ENCODE data around the gene ZNF70. TPM values are rescaled to one million over a fixed set of nuclear protein-coding genes. Genes with fewer than 3 reads are reported as not detected.

Gene ZNF70
- total RNA-seq, 1 experiment from 2014 or later: 3.2 TPM

DNA sequence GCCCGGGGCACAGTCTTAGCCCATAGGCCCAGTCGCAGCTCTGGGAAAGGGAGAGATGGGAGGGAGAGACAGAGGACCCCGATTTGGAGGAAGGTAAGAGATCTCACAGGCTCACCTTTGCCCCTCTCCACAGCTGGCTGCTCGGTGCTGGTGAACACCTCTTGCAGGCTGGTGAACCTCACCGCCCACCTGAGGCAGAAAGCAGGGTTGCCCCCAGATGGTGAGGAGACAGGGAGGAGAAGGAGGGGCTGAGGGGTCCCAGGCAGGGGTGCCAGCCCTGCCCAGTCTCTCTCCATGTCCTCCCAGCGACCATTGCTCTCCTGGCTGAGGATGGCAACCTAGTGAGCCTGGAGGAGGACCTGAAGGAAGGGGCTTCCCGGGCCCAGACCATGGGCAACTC, 13.0 kb upstream of the ZNF70 start:
- H3K4me1 ChIP-seq (ENCODE audit: control insufficient read depth, insufficient read depth, low read length): 0 out of 2 replicates have a peak, but pooled peaks cover 7% of the 10 kb centered on the region
- no peak for DNase-seq (ENCODE audit: low read depth, low spot score)
- no peak for ATAC-seq
- H3K36me3 ChIP-seq (ENCODE audit: control insufficient read depth, insufficient read depth, low read length): no peaks in the 10 kb centered on the region; the same call in 1 of the 2 replicates
- no peak overlapping the region for H3K4me3 ChIP-seq (ENCODE audit: low read depth in 2 of 2, low read length in 2 of 2)
- H3K27ac ChIP-seq (ENCODE audit: low read length): no peak overlapping the region
- no TSS peak for BruUV-seq (replicated peaks)
- intact Hi-C loops (cut with micrococcal nuclease; ENCODE audit: unreplicated experiment): no loop called here
- ChIA-PET POLR2A (no interaction called here), CTCF (no interaction called here)
- H3K9me3 ChIP-seq (ENCODE audit: control insufficient read depth, insufficient read depth, low read depth, low read length): no peaks in the 10 kb centered on the region
- TF ChIP-seq POLR2AphosphoS5 (IDR thresholded peaks at IDR 0.05; ENCODE audit: low read depth, low read length) (no peak), SIN3A (IDR thresholded peaks at IDR 0.05; ENCODE audit: borderline replicate concordance, insufficient read depth, low read depth, low read length) (no peak), TCF7L2 (IDR thresholded peaks at IDR 0.05; ENCODE audit: low read depth, low read length) (no peak)
- TF ChIP-seq, protein P1, sequence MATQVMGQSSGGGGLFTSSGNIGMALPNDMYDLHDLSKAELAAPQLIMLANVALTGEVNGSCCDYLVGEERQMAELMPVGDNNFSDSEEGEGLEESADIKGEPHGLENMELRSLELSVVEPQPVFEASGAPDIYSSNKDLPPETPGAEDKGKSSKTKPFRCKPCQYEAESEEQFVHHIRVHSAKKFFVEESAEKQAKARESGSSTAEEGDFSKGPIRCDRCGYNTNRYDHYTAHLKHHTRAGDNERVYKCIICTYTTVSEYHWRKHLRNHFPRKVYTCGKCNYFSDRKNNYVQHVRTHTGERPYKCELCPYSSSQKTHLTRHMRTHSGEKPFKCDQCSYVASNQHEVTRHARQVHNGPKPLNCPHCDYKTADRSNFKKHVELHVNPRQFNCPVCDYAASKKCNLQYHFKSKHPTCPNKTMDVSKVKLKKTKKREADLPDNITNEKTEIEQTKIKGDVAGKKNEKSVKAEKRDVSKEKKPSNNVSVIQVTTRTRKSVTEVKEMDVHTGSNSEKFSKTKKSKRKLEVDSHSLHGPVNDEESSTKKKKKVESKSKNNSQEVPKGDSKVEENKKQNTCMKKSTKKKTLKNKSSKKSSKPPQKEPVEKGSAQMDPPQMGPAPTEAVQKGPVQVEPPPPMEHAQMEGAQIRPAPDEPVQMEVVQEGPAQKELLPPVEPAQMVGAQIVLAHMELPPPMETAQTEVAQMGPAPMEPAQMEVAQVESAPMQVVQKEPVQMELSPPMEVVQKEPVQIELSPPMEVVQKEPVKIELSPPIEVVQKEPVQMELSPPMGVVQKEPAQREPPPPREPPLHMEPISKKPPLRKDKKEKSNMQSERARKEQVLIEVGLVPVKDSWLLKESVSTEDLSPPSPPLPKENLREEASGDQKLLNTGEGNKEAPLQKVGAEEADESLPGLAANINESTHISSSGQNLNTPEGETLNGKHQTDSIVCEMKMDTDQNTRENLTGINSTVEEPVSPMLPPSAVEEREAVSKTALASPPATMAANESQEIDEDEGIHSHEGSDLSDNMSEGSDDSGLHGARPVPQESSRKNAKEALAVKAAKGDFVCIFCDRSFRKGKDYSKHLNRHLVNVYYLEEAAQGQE (IDR thresholded peaks at IDR 0.05; ENCODE audit: insufficient read depth in 1 of 2, low read depth in 2 of 2, low read length in 1 of 2): no peak
- TF ChIP-seq, protein P2, sequence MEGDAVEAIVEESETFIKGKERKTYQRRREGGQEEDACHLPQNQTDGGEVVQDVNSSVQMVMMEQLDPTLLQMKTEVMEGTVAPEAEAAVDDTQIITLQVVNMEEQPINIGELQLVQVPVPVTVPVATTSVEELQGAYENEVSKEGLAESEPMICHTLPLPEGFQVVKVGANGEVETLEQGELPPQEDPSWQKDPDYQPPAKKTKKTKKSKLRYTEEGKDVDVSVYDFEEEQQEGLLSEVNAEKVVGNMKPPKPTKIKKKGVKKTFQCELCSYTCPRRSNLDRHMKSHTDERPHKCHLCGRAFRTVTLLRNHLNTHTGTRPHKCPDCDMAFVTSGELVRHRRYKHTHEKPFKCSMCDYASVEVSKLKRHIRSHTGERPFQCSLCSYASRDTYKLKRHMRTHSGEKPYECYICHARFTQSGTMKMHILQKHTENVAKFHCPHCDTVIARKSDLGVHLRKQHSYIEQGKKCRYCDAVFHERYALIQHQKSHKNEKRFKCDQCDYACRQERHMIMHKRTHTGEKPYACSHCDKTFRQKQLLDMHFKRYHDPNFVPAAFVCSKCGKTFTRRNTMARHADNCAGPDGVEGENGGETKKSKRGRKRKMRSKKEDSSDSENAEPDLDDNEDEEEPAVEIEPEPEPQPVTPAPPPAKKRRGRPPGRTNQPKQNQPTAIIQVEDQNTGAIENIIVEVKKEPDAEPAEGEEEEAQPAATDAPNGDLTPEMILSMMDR (IDR thresholded peaks at IDR 0.05): no peak
- in situ Hi-C loops (cut with HindIII; ENCODE audit: low pct_unique_long_range_greater_than_20kb, low sequenced_read_pairs): no loop called here
- H3K27me3 ChIP-seq (ENCODE audit: control insufficient read depth, insufficient read depth, low read length): no peaks in the 10 kb centered on the region

DNA sequence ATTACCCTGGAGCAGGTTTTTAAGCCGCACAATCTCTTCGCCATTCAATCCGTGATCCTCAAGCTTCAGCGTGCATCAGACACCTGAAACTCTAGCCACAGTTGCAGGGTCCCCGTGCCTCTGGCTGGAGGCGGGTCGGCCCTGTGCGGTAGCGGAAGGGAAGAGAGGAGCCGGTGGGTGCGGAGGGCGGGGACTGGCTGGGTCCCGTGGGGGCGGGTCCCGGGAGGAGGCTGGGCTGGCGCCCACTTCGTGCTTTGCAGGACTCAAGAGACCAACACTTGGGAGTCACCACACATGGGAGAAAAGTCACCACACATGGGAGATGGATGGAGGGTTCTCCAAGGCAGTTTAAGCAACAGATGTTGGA, 12.7 kb upstream of the ZNF70 start:
- Histone ChIP-seq H3K36me3 (ENCODE audit: control insufficient read depth, insufficient read depth, low read length) (no peaks in the 10 kb centered on the region; the same call in 1 of the 2 replicates), H3K9me3 (ENCODE audit: control insufficient read depth, insufficient read depth, low read depth, low read length) (no peaks in the 10 kb centered on the region), H3K27ac (ENCODE audit: low read length) (no peak overlapping the region), H3K4me1 (ENCODE audit: control insufficient read depth, insufficient read depth, low read length) (0 out of 2 replicates have a peak, but pooled peaks cover 7% of the 10 kb centered on the region), H3K4me3 (ENCODE audit: low read depth in 2 of 2, low read length in 2 of 2) (no peak overlapping the region), H3K27me3 (ENCODE audit: control insufficient read depth, insufficient read depth, low read length) (no peaks in the 10 kb centered on the region)
- no TSS peak for BruUV-seq (replicated peaks)
- ATAC-seq: no peak
- intact Hi-C loops (cut with micrococcal nuclease; ENCODE audit: unreplicated experiment) (no loop called here), in situ Hi-C loops (cut with HindIII; ENCODE audit: low pct_unique_long_range_greater_than_20kb, low sequenced_read_pairs) (no loop called here)
- CTCF ChIA-PET: no interaction called here
- no peak for DNase-seq (ENCODE audit: low read depth, low spot score)
- POLR2A ChIA-PET: no interaction called here
- TF ChIP-seq POLR2AphosphoS5 (IDR thresholded peaks at IDR 0.05; ENCODE audit: low read depth, low read length) (no peak), SIN3A (IDR thresholded peaks at IDR 0.05; ENCODE audit: borderline replicate concordance, insufficient read depth, low read depth, low read length) (no peak), TCF7L2 (IDR thresholded peaks at IDR 0.05; ENCODE audit: low read depth, low read length) (no peak)
- TF ChIP-seq, protein P1 (IDR thresholded peaks at IDR 0.05; ENCODE audit: insufficient read depth in 1 of 2, low read depth in 2 of 2, low read length in 1 of 2): no peak
- TF ChIP-seq, protein P2 (IDR thresholded peaks at IDR 0.05): no peak
